RWPE2 (cell line): ENCODE results near the gene CLN6.
"Not testable (repeated sequence)": the region's sequence is repeated elsewhere in the genome, so short reads cannot be mapped to it uniquely, and the experiment has no call there.

Source experiments
- ATAC-seq: fragments of 200-7000 bp; cut with Tn5 transposase; 3 replicates; pipeline ENCODE4 v1.9.1; 2021; ENCODE audit warnings: low read depth
- DNase-seq: peaks from one replicate; pipeline ENCODE4 v3.0.0-alpha.2; 2020; ENCODE audit warnings: low spot score
- H3K27ac ChIP-seq: fragments of 450-650 bp; 2 replicates; pipeline ENCODE4 v1.5.1; 2017; ENCODE audit warnings: mild to moderate bottlenecking; ENCODE audit not compliant: poor library complexity, severe bottlenecking
- H3K27me3 ChIP-seq: fragments of 250-450 bp; sonication (Bioruptor Pico); 2 replicates; pipeline ENCODE4 v1.5.1; 2021; ENCODE audit warnings: mild to moderate bottlenecking, moderate library complexity; ENCODE audit not compliant: insufficient read depth, poor library complexity, severe bottlenecking
- H3K36me3 ChIP-seq: fragments of 250-450 bp; sonication (Bioruptor Pico); 2 replicates; pipeline ENCODE4 v1.5.1; 2020; ENCODE audit warnings: low read depth, mild to moderate bottlenecking, moderate library complexity
- H3K4me1 ChIP-seq: fragments of 250-450 bp; sonication (Bioruptor Pico); 2 replicates; pipeline ENCODE4 v1.5.1; 2021; ENCODE audit warnings: mild to moderate bottlenecking, moderate library complexity; ENCODE audit not compliant: insufficient read depth, poor library complexity, severe bottlenecking
- H3K4me3 ChIP-seq: fragments of 250-450 bp; sonication (Bioruptor Pico); 2 replicates; pipeline ENCODE4 v1.5.1; 2021; ENCODE audit warnings: mild to moderate bottlenecking, moderate library complexity; ENCODE audit not compliant: severe bottlenecking
- H3K9me3 ChIP-seq: fragments of 250-450 bp; sonication (Bioruptor Pico); 2 replicates; pipeline ENCODE4 v1.5.1; 2021; ENCODE audit warnings: mild to moderate bottlenecking, moderate library complexity; ENCODE audit not compliant: severe bottlenecking
- TF ChIP-seq, protein P1 (sequence below): fragments of 450-650 bp; IDR thresholded peaks from one replicate; pipeline ENCODE4 v1.5.1; 2017; ENCODE audit warnings: mild to moderate bottlenecking, moderate library complexity; ENCODE audit not compliant: poor library complexity, severe bottlenecking

CLN6 gene

DNA sequence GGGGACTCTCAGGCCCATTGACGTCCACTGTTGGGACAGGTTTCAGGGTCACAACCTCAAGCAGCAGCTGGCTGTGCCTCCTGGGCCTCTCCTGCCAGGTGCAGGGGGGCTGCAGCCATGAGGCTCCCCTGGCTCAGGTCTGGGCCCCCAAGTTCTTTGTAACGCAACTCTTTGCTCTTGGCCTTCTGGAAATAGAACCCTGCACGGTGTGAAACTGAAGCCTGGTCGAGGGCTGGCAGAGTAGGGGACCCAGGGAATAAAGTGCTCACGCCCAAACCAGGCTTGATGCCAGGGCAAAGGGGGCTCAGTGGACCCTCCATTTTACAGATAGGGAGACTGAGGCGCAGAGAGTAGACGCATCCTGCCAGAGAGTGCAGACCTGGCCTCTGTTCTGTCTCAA lies 25.2 kb downstream of the CLN6 start:
- H3K27me3 ChIP-seq: no peaks in the 10 kb centered on the region
- H3K4me1 ChIP-seq: peaks cover 9% of the 10 kb centered on the region
- H3K4me3 ChIP-seq: no peak overlapping the region
- TF ChIP-seq, protein P1, sequence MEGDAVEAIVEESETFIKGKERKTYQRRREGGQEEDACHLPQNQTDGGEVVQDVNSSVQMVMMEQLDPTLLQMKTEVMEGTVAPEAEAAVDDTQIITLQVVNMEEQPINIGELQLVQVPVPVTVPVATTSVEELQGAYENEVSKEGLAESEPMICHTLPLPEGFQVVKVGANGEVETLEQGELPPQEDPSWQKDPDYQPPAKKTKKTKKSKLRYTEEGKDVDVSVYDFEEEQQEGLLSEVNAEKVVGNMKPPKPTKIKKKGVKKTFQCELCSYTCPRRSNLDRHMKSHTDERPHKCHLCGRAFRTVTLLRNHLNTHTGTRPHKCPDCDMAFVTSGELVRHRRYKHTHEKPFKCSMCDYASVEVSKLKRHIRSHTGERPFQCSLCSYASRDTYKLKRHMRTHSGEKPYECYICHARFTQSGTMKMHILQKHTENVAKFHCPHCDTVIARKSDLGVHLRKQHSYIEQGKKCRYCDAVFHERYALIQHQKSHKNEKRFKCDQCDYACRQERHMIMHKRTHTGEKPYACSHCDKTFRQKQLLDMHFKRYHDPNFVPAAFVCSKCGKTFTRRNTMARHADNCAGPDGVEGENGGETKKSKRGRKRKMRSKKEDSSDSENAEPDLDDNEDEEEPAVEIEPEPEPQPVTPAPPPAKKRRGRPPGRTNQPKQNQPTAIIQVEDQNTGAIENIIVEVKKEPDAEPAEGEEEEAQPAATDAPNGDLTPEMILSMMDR: no peak
- DNase-seq (no peak), ATAC-seq (no peak)
- no peak overlapping the region for H3K27ac ChIP-seq
- H3K36me3 ChIP-seq: no peaks in the 10 kb centered on the region
- no peaks in the 10 kb centered on the region for H3K9me3 ChIP-seq

DNA sequence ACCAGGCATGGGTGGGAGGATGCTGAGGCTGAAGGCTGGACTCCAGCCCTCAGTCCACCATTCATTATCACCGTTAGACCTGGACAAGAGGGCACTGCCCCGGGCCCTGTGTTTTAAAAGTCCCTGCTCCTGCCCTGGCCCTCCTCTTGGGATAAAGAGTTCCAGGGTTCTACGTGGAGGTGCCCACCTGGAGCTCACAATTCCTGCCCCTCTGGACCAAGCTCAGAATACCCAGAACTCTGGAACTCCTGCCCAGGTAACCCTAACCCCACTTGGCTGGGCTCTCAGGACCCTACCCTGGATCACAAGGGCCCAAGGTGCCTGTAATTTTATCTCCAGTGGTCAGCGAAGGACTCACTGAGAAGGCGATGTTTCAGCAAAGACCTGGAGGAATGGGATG lies 25.6 kb downstream of the CLN6 start:
- Histone ChIP-seq H3K27me3 (no peaks in the 10 kb centered on the region), H3K4me3 (no peak overlapping the region), H3K36me3 (no peaks in the 10 kb centered on the region), H3K9me3 (no peaks in the 10 kb centered on the region), H3K4me1 (peaks cover 9% of the 10 kb centered on the region), H3K27ac (no peak overlapping the region)
- TF ChIP-seq, protein P1: no peak
- DNase-seq (no peak), ATAC-seq (no peak)

DNA sequence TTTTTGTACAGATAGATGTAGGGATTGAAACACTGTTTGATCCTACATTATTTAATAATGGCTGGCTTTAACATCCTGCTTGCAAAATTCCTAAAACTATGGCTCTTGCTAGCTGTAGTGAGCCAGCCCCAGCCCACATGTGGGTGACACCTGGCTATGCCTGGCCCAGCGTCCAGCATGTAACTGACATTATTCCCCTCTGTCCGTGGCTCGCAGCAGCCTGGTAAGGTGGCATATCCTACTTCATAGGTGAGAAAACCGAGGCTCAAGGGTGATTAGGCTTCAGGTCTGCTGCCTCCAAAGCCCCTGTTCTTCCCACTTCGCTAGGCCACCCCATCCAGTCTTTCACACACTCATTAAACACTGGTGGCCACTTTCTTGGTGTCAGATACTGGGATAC lies 26.0 kb downstream of the CLN6 start:
- Histone ChIP-seq H3K27me3 (no peaks in the 10 kb centered on the region), H3K9me3 (no peaks in the 10 kb centered on the region), H3K27ac (no peak overlapping the region), H3K4me1 (peaks cover 9% of the 10 kb centered on the region), H3K36me3 (no peaks in the 10 kb centered on the region), H3K4me3 (no peak overlapping the region)
- no peak for ATAC-seq
- TF ChIP-seq, protein P1: no peak
- no peak for DNase-seq

DNA sequence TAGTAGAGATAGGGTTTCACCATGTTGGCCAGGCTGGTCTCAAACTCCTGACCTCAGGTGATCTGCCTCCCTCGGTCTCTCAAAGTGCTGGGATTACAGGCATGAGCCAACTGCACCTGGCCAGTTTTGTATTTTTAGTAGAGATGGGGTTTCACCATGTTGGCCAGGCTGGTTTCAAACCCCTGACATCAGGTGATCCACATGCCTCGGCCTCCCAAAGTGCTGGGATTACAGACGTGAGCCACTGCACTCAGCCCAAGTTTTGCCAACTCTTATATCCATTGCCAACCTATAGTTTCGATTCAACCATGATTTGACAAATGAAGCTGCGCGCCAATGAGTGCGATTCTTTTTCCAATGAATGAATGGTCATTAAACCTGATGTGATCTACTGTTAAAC lies 26.5 kb downstream of the CLN6 start:
- H3K4me3 ChIP-seq, H3K27ac ChIP-seq, H3K27me3 ChIP-seq, DNase-seq, H3K36me3 ChIP-seq, H3K9me3 ChIP-seq, H3K4me1 ChIP-seq, ATAC-seq: not testable (repeated sequence)

DNA sequence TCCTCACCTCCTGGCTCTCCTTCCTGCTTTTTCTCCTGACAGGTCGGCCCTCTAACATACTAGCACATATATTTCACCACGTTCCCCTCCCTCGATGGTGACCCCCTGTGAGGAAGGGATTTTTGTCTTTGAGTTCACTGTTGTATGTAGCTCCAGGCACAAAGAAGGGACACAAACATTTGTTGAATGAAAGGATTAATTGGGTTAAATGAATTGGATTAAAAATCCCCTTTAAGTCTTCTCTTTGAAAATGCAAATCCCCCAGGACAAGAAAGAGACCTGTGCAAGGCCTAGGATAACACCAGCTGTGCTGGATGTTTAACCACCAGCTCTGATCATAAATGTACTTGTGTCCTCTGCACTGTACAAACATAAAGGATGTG lies 27.7 kb downstream of the CLN6 start:
- no peak for ATAC-seq
- Histone ChIP-seq H3K36me3 (no peaks in the 10 kb centered on the region), H3K27me3 (no peaks in the 10 kb centered on the region), H3K4me1 (peaks cover 9% of the 10 kb centered on the region), H3K4me3 (no peak overlapping the region), H3K9me3 (no peaks in the 10 kb centered on the region), H3K27ac (no peak overlapping the region)
- TF ChIP-seq, protein P1: no peak
- DNase-seq: no peak
